Adipose tissue (tissue), 3 donors: ENCODE measurements around the gene TMED1. TPM values are rescaled to one million over a fixed set of nuclear protein-coding genes. Genes with fewer than 3 reads are reported as not detected.

Experiments used
- H3K27ac ChIP-seq: one replicate; pipeline ENCODE4 v1.5.1; 2013; ENCODE audit warnings: low read depth, low read length
- WGBS, 3 donors: extraction: QIAGEN DNeasy Blood & Tissue Kit; methylation state at CpG; one replicate each; pipeline ENCODE4 v1.1.7; 2013; 5-methylcytosine and 5-hydroxymethylcytosine counted together
- polyA plus RNA-seq, 3 donors: library from polyadenylated mRNA; stranded (reverse); fragments of 200-250 nt; gene quantifications; one replicate each; pipeline ENCODE4 v1.2.3, GENCODE V29; 2013
- donor health status: healthy with polysubstance abuse.
- donor health status: Bipolar disorder and iron deficiency.
- donor health status: healthy.

TMED1 gene
- polyA plus RNA-seq, 3 donors: 27.9 to 40.1 (median 36.5) TPM

DNA sequence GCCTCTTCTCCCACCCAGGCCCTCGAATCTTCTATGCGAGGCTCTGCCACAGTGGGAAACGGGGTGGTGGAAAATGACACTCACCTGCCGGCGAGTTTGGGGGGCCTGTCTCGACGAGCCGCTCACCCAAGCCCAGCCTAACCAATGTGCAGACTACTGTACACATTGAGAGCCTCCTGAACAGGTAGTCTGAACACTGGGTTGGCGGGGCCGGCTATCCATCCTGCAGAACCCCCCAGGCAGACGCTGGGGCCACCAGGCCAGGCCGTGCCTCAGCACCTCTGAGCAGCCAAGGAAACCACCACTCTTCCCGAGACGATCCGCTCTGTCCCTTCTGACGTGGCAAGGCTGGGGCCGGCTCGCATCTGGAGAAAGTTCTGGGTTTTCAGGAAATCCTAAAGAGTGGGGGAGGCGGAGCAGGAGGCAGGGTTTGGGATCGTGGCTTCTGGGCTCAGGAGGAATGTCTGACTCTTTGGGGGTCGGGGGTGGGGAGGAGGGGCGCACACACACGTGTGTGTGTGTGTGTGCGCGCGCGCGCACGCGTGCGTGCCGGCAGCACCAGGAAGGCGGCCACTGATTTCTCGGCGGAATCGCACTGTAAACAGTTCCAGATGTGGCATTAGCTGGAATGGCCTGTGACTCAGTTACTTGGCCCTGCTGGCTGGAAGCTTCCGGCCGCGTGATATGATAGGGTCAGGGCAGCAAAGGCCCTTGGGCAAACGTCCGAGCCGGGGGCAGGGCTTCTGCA lies 18.5 kb downstream of the TMED1 start:
- 57 to 84% (median 75%) methylated on average over 42 of the region's 42 CpGs for WGBS, 3 donors
- no peak overlapping the region for H3K27ac ChIP-seq

DNA sequence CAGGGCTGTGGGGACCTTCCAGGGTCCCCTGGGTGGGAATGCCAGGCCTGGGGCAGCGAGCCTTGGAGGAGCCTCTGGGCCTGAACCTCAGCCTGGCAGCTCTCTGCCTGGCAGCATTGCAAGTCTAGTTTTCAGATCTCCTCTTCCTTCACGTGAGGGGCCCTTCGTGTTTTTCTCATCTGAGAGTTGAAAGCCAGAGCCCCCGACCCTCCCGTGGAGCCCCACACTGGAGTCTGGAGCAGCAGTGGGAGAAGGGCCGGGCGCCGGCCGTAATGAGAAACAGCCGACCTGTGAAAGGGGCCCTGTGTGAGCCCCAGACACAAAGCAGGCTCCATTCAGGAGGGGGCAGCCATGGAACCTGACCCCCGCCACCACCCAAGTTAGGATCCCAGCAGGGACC lies 19.3 kb downstream of the TMED1 start:
- WGBS, 3 donors: 53 to 81% (median 74%) methylated on average over 11 of the region's 11 CpGs
- H3K27ac ChIP-seq: no peak overlapping the region

- no peak overlapping the region for H3K27ac ChIP-seq
- 80 to 93% (median 86%) methylated on average over 21 of the region's 21 CpGs for WGBS, 3 donors
These were observed 19.9 kb downstream of the TMED1 start for GRCh38 chr19:10815969-10816644.

DNA sequence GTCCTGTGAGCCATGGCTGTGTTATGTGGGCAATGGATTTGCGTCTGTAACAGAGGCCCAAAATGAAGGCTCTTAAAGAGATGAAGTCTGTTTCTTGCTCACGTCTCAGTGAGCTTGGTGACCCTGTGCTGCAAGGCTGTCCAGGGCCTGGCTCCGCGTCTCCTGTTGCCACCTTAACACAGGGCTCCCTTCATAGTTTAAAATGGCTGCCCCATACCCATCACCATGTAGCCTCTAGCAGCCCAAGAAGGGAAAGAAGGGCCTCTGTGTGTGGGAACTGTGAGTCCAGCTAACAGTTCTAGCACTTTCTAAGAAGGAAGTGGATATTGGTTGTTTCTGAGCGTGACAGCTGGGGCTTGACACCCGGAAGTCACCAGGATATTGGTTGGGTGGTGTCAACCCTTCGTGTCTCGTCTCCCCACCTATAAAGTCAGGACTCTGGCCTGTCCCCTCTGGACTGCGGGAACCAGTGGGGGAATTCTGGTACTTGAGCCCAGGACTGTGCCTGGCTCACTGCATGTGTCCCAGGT lies 20.9 kb downstream of the TMED1 start:
- no peak overlapping the region for H3K27ac ChIP-seq
- 83 to 98% (median 84%) methylated on average over 9 of the region's 9 CpGs for WGBS, 3 donors

DNA sequence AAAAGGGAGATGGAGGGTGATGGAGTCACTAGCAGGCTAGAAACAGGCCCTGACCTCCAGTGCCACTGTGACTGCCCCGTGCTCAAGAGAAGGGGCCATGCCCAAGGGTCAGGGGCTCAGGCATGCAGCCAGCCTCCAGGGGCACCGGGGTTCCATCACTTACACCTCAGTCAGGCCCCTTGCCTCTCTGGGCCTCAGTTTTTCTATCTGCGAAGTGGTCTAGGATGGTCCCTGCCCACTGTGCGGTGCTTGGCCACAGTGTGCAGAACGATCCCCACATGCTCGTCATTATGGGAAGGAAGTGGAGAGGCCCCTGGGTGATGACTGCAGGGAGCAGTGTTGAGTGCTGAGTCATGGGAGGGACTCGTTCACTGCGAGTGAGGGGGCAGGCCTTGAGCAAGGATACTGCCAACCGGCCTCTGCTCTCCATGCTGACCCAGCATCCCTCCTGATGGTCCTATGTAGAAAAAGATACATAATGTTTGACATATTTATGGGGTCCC lies 23.1 kb downstream of the TMED1 start:
- peak overlapping the region; percentile 29 for H3K27ac ChIP-seq
- 43 to 78% (median 44%) methylated on average over 9 of the region's 9 CpGs for WGBS, 3 donors

DNA sequence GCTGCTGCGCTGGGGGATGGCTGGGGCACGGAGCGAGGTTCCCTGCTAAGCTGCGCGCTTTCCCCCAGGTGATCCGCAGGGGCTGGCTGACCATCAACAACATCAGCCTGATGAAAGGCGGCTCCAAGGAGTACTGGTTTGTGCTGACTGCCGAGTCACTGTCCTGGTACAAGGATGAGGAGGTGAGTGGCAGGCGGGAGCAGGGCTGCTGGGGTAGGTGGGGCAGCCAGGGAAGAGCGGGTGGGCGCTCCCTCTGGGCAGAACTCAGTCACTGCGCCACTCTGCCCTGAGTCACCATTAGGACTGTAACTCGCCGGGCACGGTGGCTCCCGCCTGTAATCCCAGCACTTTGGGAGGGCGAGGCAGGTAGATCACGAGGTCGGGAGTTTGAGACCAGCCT lies 23.8 kb downstream of the TMED1 start:
- WGBS, 3 donors: 90 to 96% (median 94%) methylated on average over 19 of the region's 19 CpGs
- H3K27ac ChIP-seq: no peak overlapping the region

- no peak overlapping the region for H3K27ac ChIP-seq
- whole genome bisulfite sequencing, 3 donors: 85 to 92% (median 88%) methylated on average over 17 of the region's 17 CpGs
These were observed 24.5 kb downstream of the TMED1 start for GRCh38 chr19:10811391-10812111.

- WGBS, 3 donors: 60 to 84% (median 69%) methylated on average over 15 of the region's 15 CpGs
- H3K27ac ChIP-seq: no peak overlapping the region
These were observed 26.2 kb downstream of the TMED1 start for GRCh38 chr19:10809651-10810285.

- H3K27ac ChIP-seq: no peak overlapping the region
- 71 to 82% (median 73%) methylated on average over 10 of the region's 10 CpGs for WGBS, 3 donors
These were observed 26.9 kb downstream of the TMED1 start for GRCh38 chr19:10808937-10809649.

DNA sequence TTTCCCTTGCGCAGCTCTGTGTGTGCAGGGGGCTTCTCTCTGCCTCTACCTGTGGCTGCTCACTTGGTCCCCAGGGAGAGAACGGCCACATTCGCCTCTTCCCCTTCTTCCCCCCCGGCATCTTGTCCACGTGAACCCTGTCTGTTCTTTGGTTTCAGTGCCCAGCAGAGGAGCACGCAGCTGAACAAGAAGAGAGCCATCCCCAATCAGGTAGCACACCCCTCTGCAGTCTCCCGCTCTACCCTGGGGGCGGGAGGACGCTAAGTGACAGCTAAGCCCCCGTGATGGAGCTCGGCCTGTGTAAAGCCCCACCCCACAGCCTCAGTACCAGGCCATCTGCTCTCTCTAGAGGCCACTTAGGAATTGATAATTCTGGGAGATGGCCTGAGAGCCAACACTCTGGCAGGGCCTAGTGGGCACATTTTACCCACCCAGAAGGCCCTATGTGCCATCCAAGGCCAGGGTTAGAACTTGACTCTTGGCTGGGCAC lies 30.2 kb downstream of the TMED1 start:
- 80 to 95% (median 89%) methylated on average over 11 of the region's 11 CpGs for WGBS, 3 donors
- H3K27ac ChIP-seq: no peak overlapping the region

DNA sequence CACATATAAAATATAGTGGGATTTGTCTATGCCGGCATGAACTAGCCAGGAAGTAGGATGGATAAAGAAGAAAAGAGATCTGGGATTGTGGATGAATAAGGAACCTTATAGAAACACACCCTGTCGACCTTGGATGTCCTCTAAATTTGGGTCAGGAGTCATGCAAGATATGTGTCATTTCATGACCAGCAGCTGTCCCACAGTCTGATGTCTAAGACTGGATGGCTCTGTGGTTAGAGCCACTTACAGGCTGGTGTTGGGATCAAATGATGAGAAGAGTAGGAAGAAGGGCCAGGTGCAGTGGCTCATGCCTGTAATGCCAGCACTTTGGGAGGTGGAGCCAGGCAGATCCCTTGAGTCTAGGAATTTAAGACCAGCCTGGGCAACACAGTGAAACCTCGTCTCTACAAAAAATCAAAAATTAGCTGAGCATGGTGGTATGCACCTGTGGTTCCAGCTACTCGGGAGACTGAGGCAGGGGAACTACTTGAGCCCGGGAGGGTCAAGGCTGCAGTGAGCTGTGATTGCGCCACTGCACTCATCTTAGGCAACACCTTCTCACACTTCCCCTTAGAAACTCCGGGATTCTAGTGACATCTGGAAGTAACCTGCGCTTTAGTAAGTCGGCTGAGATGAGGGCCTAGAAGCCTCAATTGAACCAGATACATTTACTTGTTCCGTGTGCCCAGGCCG lies 30.8 kb downstream of the TMED1 start:
- 67 to 91% (median 78%) methylated on average over 11 of the region's 11 CpGs for WGBS, 3 donors
- H3K27ac ChIP-seq: no peak overlapping the region

DNA sequence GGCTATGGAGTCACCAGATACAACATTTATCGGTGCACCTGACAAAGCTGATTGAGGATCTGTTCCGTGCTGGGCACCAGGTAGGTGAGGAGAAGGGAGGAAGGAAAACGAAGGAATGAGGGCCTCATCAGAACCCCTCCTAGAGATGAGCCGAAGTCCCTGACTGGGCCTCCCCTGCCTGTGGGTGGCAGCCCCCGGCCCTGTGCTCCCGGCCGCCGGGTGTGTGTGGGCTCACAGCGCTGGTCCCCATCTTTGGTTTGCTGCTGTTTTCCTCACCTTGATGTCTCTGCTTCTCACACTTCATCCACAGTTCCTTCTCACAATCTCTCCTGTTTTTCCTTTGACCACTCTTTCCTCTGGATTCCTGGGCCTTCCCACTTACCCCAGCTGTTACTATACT lies 32.8 kb downstream of the TMED1 start:
- H3K27ac ChIP-seq: no peak overlapping the region
- WGBS, 3 donors: 97 to 99% (median 97%) methylated on average over 9 of the region's 9 CpGs

GRCh38 chr19:10802479-10802878 lies 33.5 kb downstream of the TMED1 start:
- no peak overlapping the region for H3K27ac ChIP-seq
- 95 to 97% (median 96%) methylated on average over 5 of the region's 5 CpGs for WGBS, 3 donors

- 58 to 75% (median 59%) methylated on average over 9 of the region's 9 CpGs for WGBS, 3 donors
- H3K27ac ChIP-seq: no peak overlapping the region
These were observed 35.5 kb downstream of the TMED1 start for GRCh38 chr19:10800488-10800887.

- no peak overlapping the region for H3K27ac ChIP-seq
- 65 to 78% (median 71%) methylated on average over 18 to 19 of the region's 19 CpGs for WGBS, 3 donors
These were observed 38.3 kb downstream of the TMED1 start for GRCh38 chr19:10797541-10798256.

DNA sequence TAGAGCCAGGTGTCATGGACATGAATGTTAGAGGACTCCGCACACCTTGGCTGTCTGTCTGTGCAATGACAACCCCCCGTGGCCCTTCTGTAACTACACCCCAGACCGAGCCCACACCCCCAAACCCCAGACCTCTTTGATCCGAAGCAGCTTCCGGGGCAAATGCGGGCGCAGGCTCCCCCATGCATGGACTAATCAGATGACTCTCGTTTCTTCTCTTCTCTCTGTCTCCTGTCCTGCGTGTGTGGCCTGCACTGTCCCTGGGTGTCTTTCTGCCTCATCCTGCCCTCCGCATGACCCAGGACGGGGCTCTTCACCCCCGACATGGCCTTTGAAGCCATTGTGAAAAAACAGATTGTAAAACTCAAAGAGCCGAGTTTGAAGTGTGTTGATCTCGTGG lies 38.9 kb downstream of the TMED1 start:
- 87 to 89% (median 88%) methylated on average over 14 of the region's 14 CpGs for WGBS, 3 donors
- no peak overlapping the region for H3K27ac ChIP-seq

GRCh38 chr19:10796653-10797052 lies 39.4 kb downstream of the TMED1 start:
- WGBS, 3 donors: 93 to 94% (median 94%) methylated on average over 18 to 19 of the region's 19 CpGs
- no peak overlapping the region for H3K27ac ChIP-seq
